ENCODE results near the gene MAMDC4.

The MAMDC4 gene

GRCh38 chr9:136898483-136899100, 46.4 kb downstream of the MAMDC4 start:
- no peak for TF ChIP-seq CTCF (IDR thresholded peaks at IDR 0.05)

- TF ChIP-seq CTCF (IDR thresholded peaks at IDR 0.05) = no peak
Observed at GRCh38 chr9:136899196-136899595, 47.0 kb downstream of the MAMDC4 start.

- TF ChIP-seq CTCF (IDR thresholded peaks at IDR 0.05) = no peak
Observed at GRCh38 chr9:136900556-136900955, 48.4 kb downstream of the MAMDC4 start.

- TF ChIP-seq CTCF (IDR thresholded peaks at IDR 0.05) = no peak
Observed at GRCh38 chr9:136900988-136901515, 48.9 kb downstream of the MAMDC4 start.

GRCh38 chr9:136901516-136902258, 49.5 kb downstream of the MAMDC4 start:
- TF ChIP-seq CTCF (IDR thresholded peaks at IDR 0.05) = no peak

GRCh38 chr9:136902259-136902821, 50.2 kb downstream of the MAMDC4 start:
- TF ChIP-seq CTCF (IDR thresholded peaks at IDR 0.05) = no peak

- no peak for TF ChIP-seq CTCF (IDR thresholded peaks at IDR 0.05)
Observed at GRCh38 chr9:136903041-136903554, 51.0 kb downstream of the MAMDC4 start.
